Panc1 (cell line): ENCODE measurements around the gene POGK. TPM values are rescaled to one million over a fixed set of nuclear protein-coding genes. Genes with fewer than 3 reads are reported as not detected.

Source experiments
- ATAC-seq: fragments of 200-7000 bp; cut with Tn5 transposase; 2 replicates; pipeline ENCODE4 v1.9.1; 2020; ENCODE audit warnings: mild to moderate bottlenecking, moderate library complexity
- BruUV-seq: library from RNA; stranded (reverse); fragments of 400-500 nt; replicated peaks from 2 replicates; lab custom pipeline; 2021; lab: Mats Ljungman, UMichigan
- CTCF ChIA-PET: fragments of 300-600 bp; sonication (Branson Sonifier 250); formaldehyde crosslinking; loops from one replicate; lab custom pipeline; 2022; ENCODE audit warnings: antibody characterized with exemption; lab: Charles Lee
- POLR2A ChIA-PET: fragments of 300-600 bp; sonication (Branson Sonifier 250); formaldehyde crosslinking; loops from one replicate; lab custom pipeline; 2022; ENCODE audit warnings: antibody characterized with exemption; lab: Charles Lee
- DNase-seq: peaks from one replicate; pipeline ENCODE4 v3.0.0-alpha.2; 2010; ENCODE audit warnings: low read depth, low spot score
- H3K27ac ChIP-seq: 2 replicates; pipeline ENCODE4 v1.5.1; 2011; ENCODE audit warnings: mild to moderate bottlenecking, low read length, inconsistent platforms
- H3K27me3 ChIP-seq: fragments of 200-500 bp; sonication (Bioruptor generic); 2 replicates; pipeline ENCODE4 v1.6.0; 2014; ENCODE audit warnings: low read length, inconsistent platforms; ENCODE audit not compliant: control insufficient read depth, insufficient read depth
- H3K36me3 ChIP-seq: fragments of 200-500 bp; sonication (Bioruptor generic); 2 replicates; pipeline ENCODE4 v1.5.1; 2014; ENCODE audit warnings: inconsistent platforms, mild to moderate bottlenecking, low read length, moderate library complexity; ENCODE audit not compliant: control insufficient read depth, insufficient read depth
- H3K4me1 ChIP-seq: 2 replicates; pipeline ENCODE4 v1.5.1; 2011; ENCODE audit warnings: inconsistent platforms, mild to moderate bottlenecking, low read length, moderate library complexity; ENCODE audit not compliant: control insufficient read depth, insufficient read depth
- H3K4me3 ChIP-seq, 2 experiments: 2 replicates each; pipeline ENCODE4 v1.5.1; 2011 to 2012; ENCODE audit warnings: low read depth in 2 of 2, low read length in 2 of 2, mild to moderate bottlenecking in 2 of 2, inconsistent platforms in 1 of 2, moderate library complexity in 1 of 2
- H3K9me3 ChIP-seq: fragments of 200-500 bp; sonication (Bioruptor generic); 2 replicates; pipeline ENCODE4 v1.5.1; 2014; ENCODE audit warnings: low read depth, mild to moderate bottlenecking, inconsistent platforms, low read length, moderate library complexity; ENCODE audit not compliant: control insufficient read depth, insufficient read depth
- CTCF ChIP-seq: fragments of 450-650 bp; IDR thresholded peaks from 2 replicates; pipeline ENCODE4 v1.5.1; 2017; ENCODE audit warnings: mild to moderate bottlenecking
- POLR2AphosphoS5 ChIP-seq: IDR thresholded peaks from 2 replicates; pipeline ENCODE4 v1.6.1; 2012; ENCODE audit warnings: mild to moderate bottlenecking, low read depth, low read length, moderate library complexity
- REST ChIP-seq, 2 experiments: IDR thresholded peaks; 2 replicates each; pipeline ENCODE4 v1.6.1; 2011 to 2012; ENCODE audit warnings: low read depth in 2 of 2, control low read depth in 1 of 2, low read length in 1 of 2, mild to moderate bottlenecking in 1 of 2, moderate library complexity in 1 of 2; ENCODE audit not compliant: insufficient read depth in 1 of 2
- SIN3A ChIP-seq: IDR thresholded peaks from 2 replicates; pipeline ENCODE4 v1.6.1; 2012; ENCODE audit warnings: low read depth, mild to moderate bottlenecking, low read length, moderate library complexity, borderline replicate concordance; ENCODE audit not compliant: insufficient read depth
- TCF7L2 ChIP-seq: IDR thresholded peaks from 2 replicates; pipeline ENCODE4 v1.6.1; 2011; ENCODE audit warnings: mild to moderate bottlenecking, low read depth, low read length, inconsistent platforms
- in situ Hi-C: cut with HindIII; loops from 2 replicates; pipeline ENCODE4 v1.10.0; 2016; ENCODE audit warnings: low sequenced_read_pairs, low pct_unique_long_range_greater_than_20kb
- intact Hi-C: fragments of 100-400 bp; cut with micrococcal nuclease; formaldehyde crosslinking; loops from one replicate; pipeline ENCODE4 v1.10.0; 2022; ENCODE audit not compliant: unreplicated experiment
- total RNA-seq: library from RNA; stranded (reverse); gene quantifications from one replicate; pipeline ENCODE4 v1.2.1, GENCODE V29; 2021; ENCODE audit not compliant: unreplicated experiment

The POGK gene
- total RNA-seq, 1 experiment from 2014 or later = 49.5 TPM

GRCh38 chr1:166902279-166902678 lies 63.0 kb downstream of the POGK start:
- H3K36me3 ChIP-seq = no peaks in the 10 kb centered on the region
- H3K9me3 ChIP-seq = no peaks in the 10 kb centered on the region; the same call in 1 of the 2 replicates
- no peak overlapping the region for H3K4me3 ChIP-seq
- DNase-seq = no peak
- H3K4me1 ChIP-seq = no peaks in the 10 kb centered on the region
- CTCF ChIA-PET = no interaction called here
- no peak overlapping the region for H3K27ac ChIP-seq
- in situ Hi-C loops = no loop called here
- POLR2A ChIA-PET = no interaction called here
- intact Hi-C loops = no loop called here
- peaks cover 5% of the 10 kb centered on the region for H3K27me3 ChIP-seq
- no peak for ATAC-seq
- TF ChIP-seq TCF7L2 (no peak), SIN3A (no peak), CTCF (no peak), REST (IDR thresholded peaks at IDR 0.05; ENCODE audit: insufficient read depth in 1 of 2, low read depth in 2 of 2, low read length in 1 of 2) (no peak), POLR2AphosphoS5 (no peak)
- BruUV-seq = no TSS peak

- Histone ChIP-seq H3K36me3 (no peaks in the 10 kb centered on the region), H3K27ac (no peak overlapping the region), H3K4me1 (no peaks in the 10 kb centered on the region), H3K27me3 (peaks cover 5% of the 10 kb centered on the region), H3K4me3 (no peak overlapping the region), H3K9me3 (no peaks in the 10 kb centered on the region)
- BruUV-seq = no TSS peak
- ChIA-PET CTCF (no interaction called here), POLR2A (no interaction called here)
- intact Hi-C loops = no loop called here
- TF ChIP-seq TCF7L2 (no peak), POLR2AphosphoS5 (no peak), SIN3A (no peak), REST (IDR thresholded peaks at IDR 0.05; ENCODE audit: insufficient read depth in 1 of 2, low read depth in 2 of 2, low read length in 1 of 2) (no peak), CTCF (no peak)
- in situ Hi-C loops = no loop called here
- DNase-seq = no peak
- ATAC-seq = no peak
These were observed 64.0 kb downstream of the POGK start for GRCh38 chr1:166903232-166903631.
